Measurements from ENCODE around the gene MCL1. TPM values are rescaled to one million over a fixed set of nuclear protein-coding genes. Genes with fewer than 3 reads are reported as not detected.
"Not testable (repeated sequence)": the region's sequence is repeated elsewhere in the genome, so short reads cannot be mapped to it uniquely, and the experiment has no call there.

MCL1 gene
- total RNA-seq, 1 donor from 2014 or later: 144 TPM

DNA sequence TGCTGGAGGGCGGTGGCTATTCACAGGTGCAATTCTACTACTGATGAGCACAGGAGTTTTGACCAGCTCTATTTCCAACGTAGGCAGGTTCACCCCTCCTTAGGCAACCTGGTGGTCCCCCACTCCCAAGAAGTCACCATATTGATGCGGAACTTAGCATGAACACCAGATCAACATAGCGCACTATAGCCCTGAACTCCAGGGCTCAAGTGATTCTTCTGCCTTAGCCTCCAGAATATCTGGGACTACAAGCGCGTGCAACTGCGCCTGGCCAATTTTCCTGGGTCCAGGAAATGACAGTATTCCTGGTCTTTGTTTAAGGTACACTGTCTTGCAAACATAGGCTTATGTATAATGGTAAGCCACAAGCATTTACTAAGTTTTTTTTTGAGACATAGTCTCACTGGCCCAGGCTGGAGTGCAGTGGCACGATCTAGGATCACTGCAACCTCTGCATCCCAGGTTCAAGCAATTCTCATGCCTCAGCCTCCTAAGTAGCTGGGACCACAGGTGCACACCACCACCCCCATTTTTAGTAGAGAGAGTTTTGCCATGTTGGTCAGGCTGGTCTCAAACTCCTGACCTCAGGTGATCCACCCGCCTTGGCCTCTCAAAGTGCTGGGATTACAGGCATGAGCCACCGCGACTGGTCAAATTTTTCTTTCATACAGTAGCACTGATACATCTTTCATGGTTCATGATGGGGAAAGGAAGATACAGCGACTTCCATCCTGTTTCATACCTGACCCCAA is 12.6 kb downstream of the MCL1 start:
- no peak for TF ChIP-seq CTCF (conservative IDR thresholded peaks at IDR 0.05; ENCODE audit: low read depth, low read length)
- no peak for DNase-seq (ENCODE audit: low read depth)
- no peak overlapping the region for H3K4me3 ChIP-seq (ENCODE audit: low read depth, low read length)

GRCh38 chr1:150565240-150565991 is 14.0 kb downstream of the MCL1 start:
- DNase-seq (ENCODE audit: low read depth); H3K4me3 ChIP-seq (ENCODE audit: low read depth, low read length): not testable (repeated sequence)

GRCh38 chr1:150564051-150564991 is 15.1 kb downstream of the MCL1 start:
- no peak for TF ChIP-seq CTCF (conservative IDR thresholded peaks at IDR 0.05; ENCODE audit: low read depth, low read length)
- no peak overlapping the region for H3K4me3 ChIP-seq (ENCODE audit: low read depth, low read length)
- no peak for DNase-seq (ENCODE audit: low read depth)

DNA sequence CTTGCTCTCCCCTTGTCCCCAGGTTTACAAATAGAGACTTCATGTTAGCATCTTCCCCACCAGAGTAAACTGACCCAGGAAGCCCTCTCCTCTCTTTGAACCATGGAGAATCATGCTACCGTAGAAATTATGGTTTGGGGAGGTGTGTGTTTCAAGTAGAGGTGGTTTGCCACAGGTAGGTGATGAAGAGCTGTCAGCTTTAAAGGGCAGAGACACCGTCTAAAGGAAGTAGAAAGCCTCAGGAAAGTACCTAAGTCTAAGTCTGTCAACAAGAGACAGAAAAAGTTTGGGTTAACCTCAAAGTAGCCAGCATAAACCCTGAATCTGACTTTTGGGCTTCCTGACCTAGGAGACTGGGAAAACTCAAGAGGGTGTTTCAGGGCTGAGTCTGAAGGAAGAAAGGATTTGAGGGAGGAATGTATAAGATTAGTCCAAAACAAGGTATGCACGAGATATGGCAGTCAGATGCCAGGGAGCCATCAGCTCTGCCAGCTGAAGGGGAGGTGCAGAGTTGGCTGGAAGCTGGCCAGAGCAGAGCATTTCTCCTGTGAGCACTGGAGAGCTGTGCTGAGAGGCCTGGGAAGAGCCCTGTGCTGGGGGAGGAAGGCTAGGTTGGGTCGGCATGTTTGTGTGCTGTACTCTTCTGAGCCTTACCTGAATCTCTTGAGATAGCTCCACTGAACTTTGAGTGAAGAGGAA is 15.9 kb downstream of the MCL1 start:
- H3K4me3 ChIP-seq (ENCODE audit: low read depth, low read length): no peak overlapping the region
- DNase-seq (ENCODE audit: low read depth): no peak
- TF ChIP-seq CTCF (conservative IDR thresholded peaks at IDR 0.05; ENCODE audit: low read depth, low read length): no peak

DNA sequence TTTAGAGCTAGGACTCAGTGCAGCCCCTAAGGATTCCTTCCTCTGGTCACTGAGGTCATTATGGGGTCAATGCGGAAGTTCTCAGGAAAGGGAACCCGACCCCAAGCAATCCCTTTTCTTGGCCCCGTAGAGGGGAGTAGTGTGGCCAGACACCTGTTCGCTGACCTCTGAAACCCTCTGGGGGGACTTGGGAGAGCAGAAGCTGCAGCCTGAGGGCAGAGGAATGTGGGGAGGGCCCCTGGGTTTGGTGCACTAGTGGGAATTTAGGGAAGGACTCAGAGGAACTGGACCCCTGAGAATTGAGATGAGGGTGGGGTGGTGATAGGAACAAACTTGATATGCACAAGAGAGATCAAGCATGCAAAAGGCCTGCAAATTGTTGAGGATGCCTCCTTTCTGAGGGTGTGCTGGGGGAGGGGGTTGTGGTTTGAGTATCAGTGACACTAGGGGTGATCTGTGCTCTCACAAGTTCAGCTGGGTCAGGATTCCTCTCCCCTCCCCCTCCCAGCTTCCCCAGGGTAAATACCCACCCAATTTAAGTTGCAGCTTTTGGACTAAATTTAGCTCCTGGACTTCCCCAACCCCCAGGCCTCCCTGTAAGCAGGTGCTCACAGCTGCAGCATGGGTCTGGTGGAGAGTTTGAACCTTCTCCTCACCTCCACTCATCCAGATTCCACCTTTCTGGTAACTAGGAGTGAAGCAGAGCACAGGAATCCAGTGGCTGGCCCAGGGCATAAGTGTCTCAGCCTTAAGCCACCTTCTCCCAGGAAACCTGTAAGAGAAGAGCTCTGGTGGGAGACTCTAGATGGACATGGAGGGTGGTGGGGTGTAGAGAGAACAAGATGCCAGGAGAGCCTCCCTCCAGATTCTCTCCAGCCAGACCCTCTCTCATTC is 16.7 kb downstream of the MCL1 start:
- no peak for DNase-seq (ENCODE audit: low read depth)
- peak overlapping the region; percentile 22 for H3K4me3 ChIP-seq (ENCODE audit: low read depth, low read length)
- no peak for TF ChIP-seq CTCF (conservative IDR thresholded peaks at IDR 0.05; ENCODE audit: low read depth, low read length)

DNA sequence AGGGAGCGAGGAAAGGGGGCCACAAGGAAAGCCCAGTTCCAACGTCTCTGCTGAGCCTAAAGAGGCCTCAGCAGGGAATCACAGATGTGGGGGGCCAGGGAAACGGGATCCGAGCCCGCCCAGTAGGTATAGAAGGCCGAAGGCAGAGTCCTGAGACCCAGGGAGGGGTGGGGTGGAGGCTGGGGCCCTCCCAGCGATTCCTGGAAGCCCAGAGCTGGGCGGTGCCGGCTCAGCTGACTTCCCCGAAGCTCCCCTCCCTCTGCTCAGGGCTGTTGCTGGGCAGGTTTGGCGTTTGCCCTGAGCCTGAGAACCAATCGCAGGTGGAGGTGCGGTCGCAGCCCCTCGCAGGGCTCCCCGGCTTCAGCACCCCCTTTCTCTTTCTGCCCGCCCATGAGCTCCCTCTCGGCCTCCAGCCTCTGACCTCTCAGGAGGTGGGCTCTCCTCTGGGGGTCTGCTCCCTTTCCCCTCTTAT is 17.4 kb downstream of the MCL1 start:
- no peak for DNase-seq (ENCODE audit: low read depth)
- TF ChIP-seq CTCF (conservative IDR thresholded peaks at IDR 0.05; ENCODE audit: low read depth, low read length): no peak
- peak overlapping the region; percentile 63 for H3K4me3 ChIP-seq (ENCODE audit: low read depth, low read length)
